H9 (cell line): ENCODE data around the gene CKS1B. TPM values are rescaled to one million over a fixed set of nuclear protein-coding genes. Genes with fewer than 3 reads are reported as not detected.
A peak's percentile ranks its signal among the peaks of the same experiment; 100 is the strongest.

Experiments used
- DNase-seq: peaks from one replicate; pipeline ENCODE4 v3.0.0-alpha.2; 2017
- H2AFZ ChIP-seq: one replicate; pipeline ENCODE4 v1.6.1; 2013; ENCODE audit warnings: mild to moderate bottlenecking, low read length, control low read depth, moderate library complexity
- H2AK5ac ChIP-seq: 2 replicates; pipeline ENCODE4 v1.6.1; 2013; ENCODE audit warnings: low read length, control low read depth, mixed read lengths; ENCODE audit not compliant: insufficient read length
- H2BK120ac ChIP-seq: one replicate; pipeline ENCODE4 v1.6.1; 2013; ENCODE audit warnings: low read depth, mild to moderate bottlenecking, low read length, control low read depth, inconsistent platforms; ENCODE audit not compliant: poor library complexity, severe bottlenecking
- H2BK12ac ChIP-seq: 2 replicates; pipeline ENCODE4 v1.6.1; 2013; ENCODE audit warnings: low read length, control low read depth, mixed read lengths, low read depth; ENCODE audit not compliant: insufficient read length
- H2BK15ac ChIP-seq: 2 replicates; pipeline ENCODE4 v1.6.1; 2013; ENCODE audit warnings: low read depth, low read length, control low read depth
- H2BK20ac ChIP-seq: one replicate; pipeline ENCODE4 v1.6.1; 2013; ENCODE audit warnings: low read depth, mild to moderate bottlenecking, low read length, control low read depth, inconsistent platforms; ENCODE audit not compliant: poor library complexity, severe bottlenecking
- H2BK5ac ChIP-seq: 2 replicates; pipeline ENCODE4 v1.6.1; 2013; ENCODE audit warnings: low read length, control low read depth, mixed read lengths; ENCODE audit not compliant: insufficient read length
- H3K14ac ChIP-seq: 2 replicates; pipeline ENCODE4 v1.6.1; 2013; ENCODE audit warnings: low read length, control low read depth; ENCODE audit not compliant: insufficient read depth
- H3K18ac ChIP-seq: 2 replicates; pipeline ENCODE4 v1.6.1; 2013; ENCODE audit warnings: low read depth, mild to moderate bottlenecking, mixed read lengths, low read length, control low read depth; ENCODE audit not compliant: insufficient read length
- H3K23ac ChIP-seq: 2 replicates; pipeline ENCODE4 v1.6.1; 2013; ENCODE audit warnings: low read length, control low read depth, mixed read lengths, low read depth; ENCODE audit not compliant: insufficient read length
- H3K23me2 ChIP-seq: 2 replicates; pipeline ENCODE4 v1.6.1; 2013; ENCODE audit warnings: low read depth, mild to moderate bottlenecking, mixed read lengths, low read length, control low read depth; ENCODE audit not compliant: insufficient read length, poor library complexity, severe bottlenecking
- H3K27ac ChIP-seq: 2 replicates; pipeline ENCODE4 v1.5.1; 2013; ENCODE audit warnings: low read length, control low read depth, mixed read lengths, low read depth; ENCODE audit not compliant: insufficient read length
- H3K27me3 ChIP-seq: 2 replicates; pipeline ENCODE4 v1.6.1; 2013; ENCODE audit warnings: low read length, control low read depth, inconsistent platforms; ENCODE audit not compliant: insufficient read depth
- H3K4ac ChIP-seq: 2 replicates; pipeline ENCODE4 v1.6.1; 2013; ENCODE audit warnings: low read depth, mild to moderate bottlenecking, control low read depth, inconsistent platforms, low read length, moderate library complexity
- H3K4me1 ChIP-seq: 2 replicates; pipeline ENCODE4 v1.6.1; 2013; ENCODE audit warnings: low read length, control low read depth, inconsistent platforms; ENCODE audit not compliant: insufficient read depth
- H3K4me2 ChIP-seq: 2 replicates; pipeline ENCODE4 v1.6.1; 2013; ENCODE audit warnings: low read length, control low read depth, mixed read lengths; ENCODE audit not compliant: insufficient read length, insufficient read depth
- H3K56ac ChIP-seq: 2 replicates; pipeline ENCODE4 v1.6.1; 2013; ENCODE audit warnings: low read depth, mild to moderate bottlenecking, mixed read lengths, low read length, control low read depth; ENCODE audit not compliant: insufficient read length
- H3K79me1 ChIP-seq: 2 replicates; pipeline ENCODE4 v1.6.1; 2013; ENCODE audit warnings: low read depth, mild to moderate bottlenecking, moderate library complexity, low read length, control low read depth, inconsistent platforms; ENCODE audit not compliant: insufficient read depth, poor library complexity, severe bottlenecking
- H3K79me2 ChIP-seq: 2 replicates; pipeline ENCODE4 v1.6.1; 2013; ENCODE audit warnings: low read length, control low read depth, inconsistent platforms; ENCODE audit not compliant: insufficient read depth
- H3K9ac ChIP-seq: 2 replicates; pipeline ENCODE4 v1.6.1; 2013; ENCODE audit warnings: low read length, control low read depth, mixed read lengths; ENCODE audit not compliant: insufficient read length; ENCODE audit errors: extremely low read depth
- H3K9me3 ChIP-seq: one replicate; pipeline ENCODE4 v1.6.1; 2013; ENCODE audit warnings: low read depth, low read length, inconsistent platforms; ENCODE audit not compliant: control insufficient read depth
- H3T11ph ChIP-seq: one replicate; pipeline ENCODE4 v1.6.1; 2013; ENCODE audit warnings: mild to moderate bottlenecking, low read length, control low read depth, inconsistent platforms
- H4K20me1 ChIP-seq: one replicate; pipeline ENCODE4 v1.6.1; 2013; ENCODE audit not compliant: control insufficient read depth, insufficient read length, insufficient read depth
- H4K5ac ChIP-seq: 2 replicates; pipeline ENCODE4 v1.6.1; 2013; ENCODE audit warnings: low read depth, mild to moderate bottlenecking, mixed read lengths, low read length, control low read depth; ENCODE audit not compliant: insufficient read length
- H4K8ac ChIP-seq: replicated peaks from 2 replicates; pipeline ENCODE4 v1.6.1; 2013; ENCODE audit warnings: low read length, control low read depth, mixed read lengths, low read depth; ENCODE audit not compliant: insufficient read length
- H4K91ac ChIP-seq: 2 replicates; pipeline ENCODE4 v1.6.1; 2013; ENCODE audit warnings: low read depth, mild to moderate bottlenecking, moderate library complexity, mixed read lengths, low read length, control low read depth; ENCODE audit not compliant: insufficient read length
- H3K27ac Mint-ChIP-seq, 3 experiments: 2 replicates in 2 of 3; 3 replicates in 1 of 3; pipeline ENCODE4 v1.8.0; 2020 to 2021; ENCODE audit warnings: mixed read lengths in 3 of 3, mild to moderate bottlenecking in 1 of 3, moderate library complexity in 1 of 3
- H3K27me3 Mint-ChIP-seq: 2 replicates; pipeline ENCODE4 v1.8.0; 2021; ENCODE audit warnings: low read depth, mild to moderate bottlenecking, moderate library complexity, mixed read lengths
- H3K36me3 Mint-ChIP-seq, 3 experiments: 2 replicates in 2 of 3; 3 replicates in 1 of 3; pipeline ENCODE4 v1.8.0; 2020 to 2021; ENCODE audit warnings: low read depth in 3 of 3, mixed read lengths in 3 of 3; ENCODE audit not compliant: insufficient read depth in 1 of 3
- H3K4me1 Mint-ChIP-seq, 2 experiments: 2 replicates each; pipeline ENCODE4 v1.8.0; 2020; ENCODE audit warnings: mixed read lengths in 2 of 2
- H3K4me3 Mint-ChIP-seq, 2 experiments: 2 replicates in 1 of 2; 3 replicates in 1 of 2; pipeline ENCODE4 v1.8.0; 2020 to 2021; ENCODE audit warnings: mild to moderate bottlenecking in 2 of 2, mixed read lengths in 2 of 2, moderate library complexity in 1 of 2
- H3K9me3 Mint-ChIP-seq, 2 experiments: 2 replicates in 1 of 2; 3 replicates in 1 of 2; pipeline ENCODE4 v1.8.0; 2020; ENCODE audit warnings: mild to moderate bottlenecking in 2 of 2, mixed read lengths in 2 of 2, moderate library complexity in 1 of 2
- CTCF ChIP-seq: fragments of 200-600 bp; sonication (generic); conservative IDR thresholded peaks from 3 replicates; pipeline ENCODE4 v1.8.0; 2021; ENCODE audit warnings: antibody characterized with exemption, mild to moderate bottlenecking
- WGBS: extraction: QIAGEN DNeasy Blood & Tissue Kit; methylation state at CpG from one replicate; pipeline ENCODE4 v1.1.7; 2013; ENCODE audit warnings: missing lambda C conversion rate, low lambda C conversion rate, mixed read lengths; ENCODE audit not compliant: insufficient read length; ENCODE audit errors: extremely low coverage; 5-methylcytosine and 5-hydroxymethylcytosine counted together
- total RNA-seq: library from RNA; stranded (reverse); gene quantifications from 2 replicates; pipeline ENCODE4 v1.2.1, GENCODE V29; 2021

Gene CKS1B
- total RNA-seq, 1 experiment from 2014 or later = 279 TPM

GRCh38 chr1:155017946-155018316, 43.5 kb downstream of the CKS1B start:
- Histone ChIP-seq H3K79me1 (no peaks in the 10 kb centered on the region), H4K20me1 (no peaks in the 10 kb centered on the region), H3K4ac (no peak overlapping the region), H3K27me3 (no peaks in the 10 kb centered on the region), H3K4me1 (peaks cover 1% of the 10 kb centered on the region; the same call in 1 of the 2 replicates), H3T11ph (no peak overlapping the region), H2AK5ac (no peak overlapping the region), H3K23ac (no peak overlapping the region), H2BK15ac (no peak overlapping the region), H4K8ac (no peak overlapping the region), H4K5ac (no peak overlapping the region), H3K23me2 (no peaks in the 10 kb centered on the region), H4K91ac (no peak overlapping the region), H3K79me2 (no peaks in the 10 kb centered on the region), H2BK120ac (no peak overlapping the region), H3K14ac (no peak overlapping the region), H3K18ac (no peak overlapping the region), H2BK5ac (no peak overlapping the region), H3K9me3 (no peaks in the 10 kb centered on the region), H3K27ac (no peak overlapping the region), H2BK12ac (no peak overlapping the region), H2BK20ac (no peak overlapping the region), H2AFZ (no peak overlapping the region), H3K4me2 (peak overlapping the region; percentile 34), H3K56ac (no peak overlapping the region), H3K9ac (no peak overlapping the region)
- Mint-ChIP-seq H3K9me3 (no peaks in the 10 kb centered on the region; a peak in 1 of 5 replicates), H3K27me3 (peaks cover 4% of the 10 kb centered on the region), H3K4me3 (peak overlapping the region in 1 of 2 experiments; percentile 71; a peak in 3 of 5 replicates), H3K36me3 (peaks cover 6 to 35% (median 22%) of the 10 kb centered on the region in 3 experiments; a peak in 6 of 7 replicates), H3K4me1 (peaks cover 29 to 51% of the 10 kb centered on the region in 2 experiments), H3K27ac (no peak overlapping the region)
- no CpG with 5 or more reads among the region's 6 CpGs for WGBS
- TF ChIP-seq CTCF = no peak
- no peak for DNase-seq
